NT2/D1 (cell line): ENCODE measurements around the gene KRTDAP.

Experiments
- DNase-seq: peaks from one replicate; pipeline ENCODE4 v3.0.0-alpha.2; 2011; ENCODE audit warnings: low read depth, low spot score
- H3K27me3 ChIP-seq: 2 replicates; pipeline ENCODE4 v1.6.0; 2011; ENCODE audit warnings: mild to moderate bottlenecking; ENCODE audit not compliant: insufficient read length, insufficient read depth
- H3K36me3 ChIP-seq: 2 replicates; pipeline ENCODE4 v1.6.1; 2011; ENCODE audit warnings: mild to moderate bottlenecking, low read length, mixed read lengths; ENCODE audit not compliant: insufficient read depth, insufficient read length
- H3K4me1 ChIP-seq: 2 replicates; pipeline ENCODE4 v1.5.1; 2011; ENCODE audit not compliant: insufficient read depth, insufficient read length
- H3K4me3 ChIP-seq: 2 replicates; pipeline ENCODE4 v1.5.1; 2011; ENCODE audit warnings: low read depth; ENCODE audit not compliant: insufficient read length
- H3K9ac ChIP-seq: 2 replicates; pipeline ENCODE4 v1.6.0; 2011; ENCODE audit warnings: low read depth; ENCODE audit not compliant: insufficient read length
- H3K9me3 ChIP-seq: 2 replicates; pipeline ENCODE4 v1.5.1; 2011; ENCODE audit warnings: mild to moderate bottlenecking, low read length; ENCODE audit not compliant: insufficient read depth
- SUZ12 ChIP-seq: IDR thresholded peaks from 2 replicates; pipeline ENCODE4 v1.6.1; 2011; ENCODE audit not compliant: insufficient read length, insufficient read depth; ENCODE audit errors: extremely low read depth
- YY1 ChIP-seq: IDR thresholded peaks from 2 replicates; pipeline ENCODE4 v1.6.1; 2011; ENCODE audit not compliant: insufficient read length, insufficient read depth
- ZNF274 ChIP-seq: IDR thresholded peaks from 2 replicates; pipeline ENCODE4 v1.6.1; 2011; ENCODE audit warnings: mild to moderate bottlenecking, low read depth, low read length

KRTDAP gene

GRCh38 chr19:35491836-35492360 is 1.6 kb upstream of the KRTDAP start:
- TF ChIP-seq ZNF274 (no peak), SUZ12 (no peak), YY1 (no peak)
- Histone ChIP-seq H3K27me3 (no peaks in the 10 kb centered on the region), H3K4me3 (no peak overlapping the region), H3K4me1 (peaks cover 7% of the 10 kb centered on the region), H3K9ac (no peak overlapping the region), H3K36me3 (no peaks in the 10 kb centered on the region), H3K9me3 (no peaks in the 10 kb centered on the region)
- no peak for DNase-seq

GRCh38 chr19:35488677-35489076 is 1.6 kb downstream of the KRTDAP start:
- no peak overlapping the region for H3K9ac ChIP-seq
- no peak overlapping the region for H3K4me3 ChIP-seq
- no peaks in the 10 kb centered on the region for H3K36me3 ChIP-seq
- no peak for DNase-seq
- no peaks in the 10 kb centered on the region for H3K27me3 ChIP-seq
- no peaks in the 10 kb centered on the region for H3K9me3 ChIP-seq
- H3K4me1 ChIP-seq, result no peaks in the 10 kb centered on the region
- no peak for TF ChIP-seq SUZ12
- TF ChIP-seq YY1, result no peak

- Histone ChIP-seq H3K9me3 (no peaks in the 10 kb centered on the region), H3K9ac (no peak overlapping the region), H3K4me1 (no peaks in the 10 kb centered on the region), H3K27me3 (no peaks in the 10 kb centered on the region), H3K4me3 (no peak overlapping the region), H3K36me3 (no peaks in the 10 kb centered on the region)
- DNase-seq, result no peak
- no peak for TF ChIP-seq YY1
- TF ChIP-seq ZNF274, result no peak
- no peak for TF ChIP-seq SUZ12
Observed at GRCh38 chr19:35487656-35488182, 2.5 kb downstream of the KRTDAP start.

GRCh38 chr19:35486268-35486708 is 4.0 kb downstream of the KRTDAP start:
- DNase-seq, result no peak
- Histone ChIP-seq H3K4me3 (no peak overlapping the region), H3K9ac (no peak overlapping the region), H3K4me1 (no peaks in the 10 kb centered on the region), H3K36me3 (no peaks in the 10 kb centered on the region), H3K9me3 (no peaks in the 10 kb centered on the region), H3K27me3 (no peaks in the 10 kb centered on the region)
- TF ChIP-seq ZNF274 (no peak), SUZ12 (no peak), YY1 (no peak)

- Histone ChIP-seq H3K9ac (no peak overlapping the region), H3K4me1 (no peaks in the 10 kb centered on the region), H3K4me3 (no peak overlapping the region), H3K27me3 (no peaks in the 10 kb centered on the region), H3K36me3 (no peaks in the 10 kb centered on the region), H3K9me3 (no peaks in the 10 kb centered on the region)
- no peak for DNase-seq
- TF ChIP-seq YY1 (no peak), SUZ12 (no peak), ZNF274 (no peak)
Observed at GRCh38 chr19:35484252-35485036, 5.8 kb downstream of the KRTDAP start.

DNA sequence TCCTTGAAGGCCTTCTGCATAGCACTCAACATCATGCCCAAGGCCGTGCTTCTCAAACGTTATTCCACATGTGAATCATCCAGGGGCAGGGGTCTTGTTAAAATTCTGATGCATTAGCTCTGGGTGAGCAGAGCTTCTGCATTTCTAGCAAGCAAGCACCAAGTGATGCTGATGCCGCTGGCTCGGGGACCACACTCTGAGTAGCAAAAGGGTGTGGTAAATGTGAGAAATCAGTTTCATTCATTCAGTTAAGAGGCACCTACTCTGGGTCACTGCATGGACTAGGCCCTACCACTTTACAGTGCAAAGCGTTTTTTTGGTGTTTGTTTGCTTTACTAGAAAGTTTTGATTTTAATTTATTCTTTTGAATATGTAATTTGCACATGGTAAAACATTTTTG is 7.2 kb downstream of the KRTDAP start:
- no peaks in the 10 kb centered on the region for H3K27me3 ChIP-seq
- H3K9me3 ChIP-seq, result no peaks in the 10 kb centered on the region
- no peak overlapping the region for H3K4me3 ChIP-seq

More for the DNA sequence above, 7.2 kb downstream of the KRTDAP start:
- TF ChIP-seq ZNF274 (no peak), YY1 (no peak), SUZ12 (no peak)
- no peak for DNase-seq
- Histone ChIP-seq H3K4me1 (no peaks in the 10 kb centered on the region), H3K36me3 (no peaks in the 10 kb centered on the region), H3K9ac (no peak overlapping the region)
